K562 (cell line): ENCODE data around the gene HPS3. TPM values are rescaled to one million over a fixed set of nuclear protein-coding genes. Genes with fewer than 3 reads are reported as not detected.

ENCODE experiments used
- ATAC-seq: fragments of 200-7000 bp; cut with Tn5 transposase; 3 replicates; pipeline ENCODE4 v1.9.1; 2020; ENCODE audit warnings: moderate library complexity
- BruUV-seq: library from RNA; stranded (reverse); fragments of 400-500 nt; replicated peaks from 2 replicates; lab custom pipeline; 2021; lab: Mats Ljungman, UMichigan
- CTCF ChIA-PET: fragments of 300-600 bp; formaldehyde crosslinking; extraction: SDS; loops from one replicate; lab custom pipeline; 2021; ENCODE audit warnings: low intra/inter-chr PET ratio; lab: Yijun Ruan, JAX
- POLR2A ChIA-PET: fragments of 300-600, 350-650 bp; sonication (Branson Sonifier 250); formaldehyde crosslinking; extraction: SDS; loops from one replicate; lab custom pipeline; 2021; ENCODE audit warnings: antibody characterized with exemption, inconsistent platforms; lab: Yijun Ruan, JAX
- DNase-seq, 4 experiments: peaks; one replicate each; pipeline versions ENCODE4 v3.0.0 to v3.0.0-alpha.2; 2011 to 2018; ENCODE audit warnings: low spot score in 3 of 4, mixed read lengths in 3 of 4; ENCODE audit errors: extremely low read depth in 1 of 4
- FAIRE-seq: peaks from 2 replicates; lab custom pipeline; 2011; peaks lifted over from hg19 to GRCh38; lab: Jason Lieb, UNC
- H2AFZ ChIP-seq: 2 replicates; pipeline ENCODE4 v1.6.0; 2011; ENCODE audit warnings: low read depth, low read length, control low read depth, inconsistent platforms
- H3K27ac ChIP-seq: fragments of 200-600 bp; 3 replicates; pipeline ENCODE4 v1.8.0; 2011; ENCODE audit warnings: low read depth, mild to moderate bottlenecking, control low read depth, inconsistent platforms, low read length, moderate library complexity, mixed read lengths; ENCODE audit errors: extremely low read depth
- H3K27me3 ChIP-seq, 2 experiments: fragments of 300-600 bp in 1 of 2; 2 replicates in 1 of 2; 3 replicates in 1 of 2; pipeline versions ENCODE4 v1.6.0 to v1.8.0; 2011; ENCODE audit warnings: inconsistent platforms in 2 of 2, low read length in 2 of 2, mild to moderate bottlenecking in 1 of 2, mixed read lengths in 1 of 2, moderate library complexity in 1 of 2; ENCODE audit not compliant: control insufficient read depth in 2 of 2, insufficient read depth in 2 of 2
- H3K36me3 ChIP-seq: fragments of 300-600 bp; 3 replicates; pipeline ENCODE4 v1.8.0; 2011; ENCODE audit warnings: mild to moderate bottlenecking, low read length, inconsistent platforms; ENCODE audit not compliant: control insufficient read depth, insufficient read depth
- H3K4me1 ChIP-seq, 2 experiments: fragments of 200-600 bp in 1 of 2; replicated peaks in 1 of 2; 2 replicates in 1 of 2; 3 replicates in 1 of 2; pipeline versions ENCODE4 v1.5.1 to v1.8.0; 2011; ENCODE audit warnings: inconsistent platforms in 2 of 2, low read length in 2 of 2, mild to moderate bottlenecking in 1 of 2, mixed read lengths in 1 of 2, moderate library complexity in 1 of 2; ENCODE audit not compliant: control insufficient read depth in 2 of 2, insufficient read depth in 2 of 2
- H3K4me2 ChIP-seq: 2 replicates; pipeline ENCODE4 v1.6.1; 2011; ENCODE audit warnings: low read length, control low read depth, inconsistent platforms, mixed read lengths; ENCODE audit not compliant: insufficient read depth
- H3K4me3 ChIP-seq: fragments of 200-600 bp; sonication (generic), shearing (Covaris generic); 2 replicates; pipeline ENCODE4 v1.5.1; 2016; ENCODE audit warnings: control low read depth, inconsistent platforms
- H3K79me2 ChIP-seq: fragments of 200-600 bp; 3 replicates; pipeline ENCODE4 v1.8.0; 2011; ENCODE audit warnings: low read length, inconsistent platforms; ENCODE audit not compliant: control insufficient read depth, insufficient read depth
- H3K9ac ChIP-seq, 2 experiments: 2 replicates each; pipeline versions ENCODE4 v1.6.0 to v1.6.1; 2011; ENCODE audit warnings: low read depth in 2 of 2, low read length in 2 of 2, control low read depth in 1 of 2, inconsistent platforms in 1 of 2, mild to moderate bottlenecking in 1 of 2, mixed read lengths in 1 of 2; ENCODE audit not compliant: insufficient read depth in 1 of 2
- H3K9me1 ChIP-seq: one replicate; pipeline ENCODE4 v1.6.0; 2011; ENCODE audit warnings: inconsistent platforms, mild to moderate bottlenecking, low read length, moderate library complexity; ENCODE audit not compliant: control insufficient read depth, insufficient read depth
- H3K9me3 ChIP-seq: replicated peaks from 2 replicates; pipeline ENCODE4 v1.5.1; 2011; ENCODE audit warnings: low read depth, low read length, inconsistent platforms; ENCODE audit not compliant: control insufficient read depth, insufficient read depth
- H4K20me1 ChIP-seq: replicated peaks from 2 replicates; pipeline ENCODE4 v1.6.1; 2011; ENCODE audit warnings: low read length, inconsistent platforms, mixed read lengths; ENCODE audit not compliant: control insufficient read depth, insufficient read depth
- CSDE1 ChIP-seq, 2 experiments: fragments of 450-650 bp; IDR thresholded peaks; 2 replicates each; pipeline ENCODE4 v1.6.1; 2016; ENCODE audit warnings: mild to moderate bottlenecking in 1 of 2
- FOXJ3 ChIP-seq: sonication (generic); formaldehyde crosslinking; IDR thresholded peaks from 2 replicates; pipeline ENCODE4 v1.4.0; 2020; ENCODE audit warnings: mild to moderate bottlenecking, missing genetic modification reagents
- GATAD2B ChIP-seq: fragments of 450-650 bp; IDR thresholded peaks from 2 replicates; pipeline ENCODE4 v1.6.1; 2017; ENCODE audit warnings: mild to moderate bottlenecking, borderline replicate concordance
- HDAC1 ChIP-seq, 2 experiments: fragments of 450-650 bp; IDR thresholded peaks; 2 replicates each; pipeline ENCODE4 v1.6.1; 2016 to 2017; ENCODE audit warnings: inconsistent platforms in 1 of 2, mild to moderate bottlenecking in 1 of 2, moderate library complexity in 1 of 2
- ILK ChIP-seq: fragments of 450-650 bp; IDR thresholded peaks from 2 replicates; pipeline ENCODE4 v1.6.1; 2016; ENCODE audit warnings: missing genetic modification characterization, low read depth, mild to moderate bottlenecking, missing compliant biosample characterization, moderate library complexity, borderline replicate concordance
- KDM2B ChIP-seq: fragments of 250-450 bp; sonication (Bioruptor Pico); IDR thresholded peaks from 2 replicates; pipeline ENCODE4 v1.8.0; 2021; ENCODE audit warnings: mild to moderate bottlenecking, moderate library complexity
- SMAD1 ChIP-seq: fragments of 150-350 bp; IDR thresholded peaks from 2 replicates; pipeline ENCODE4 v1.6.1; 2014; ENCODE audit warnings: low read length, low read depth; ENCODE audit not compliant: partially characterized antibody
- VEZF1 ChIP-seq: fragments of 200-800 bp; sonication (Bioruptor generic); IDR thresholded peaks from 2 replicates; pipeline ENCODE4 v1.6.1; 2017; ENCODE audit warnings: missing genetic modification characterization, missing compliant biosample characterization
- ZBTB9 ChIP-seq: fragments of 450-650 bp; formaldehyde crosslinking; IDR thresholded peaks from 2 replicates; pipeline ENCODE4 v1.4.0; 2020; ENCODE audit warnings: mild to moderate bottlenecking, moderate library complexity
- ZNF143 ChIP-seq: sonication (generic); formaldehyde crosslinking; IDR thresholded peaks from 2 replicates; pipeline ENCODE4 v1.9.0; 2022; ENCODE audit warnings: mild to moderate bottlenecking, missing genetic modification reagents
- ZNF354B ChIP-seq: fragments of 250-450 bp; sonication (Bioruptor Pico); IDR thresholded peaks from 2 replicates; pipeline ENCODE4 v1.4.0; 2020
- ZNF79 ChIP-seq: fragments of 250-450 bp; sonication (Bioruptor Pico); IDR thresholded peaks from 2 replicates; pipeline ENCODE4 v1.4.0; 2020; ENCODE audit warnings: low read depth, mild to moderate bottlenecking, moderate library complexity
- WGBS: fragments of 100-300 bp; shearing (Covaris generic); methylation state at CpG from one replicate; pipeline ENCODE4 v1.1.6; 2016; ENCODE audit warnings: low coverage, mixed read lengths; ENCODE audit not compliant: insufficient coverage; ENCODE audit errors: missing lambda C conversion rate; 5-methylcytosine and 5-hydroxymethylcytosine counted together
- in situ Hi-C: fragments of 300-500 bp; cut with MboI; formaldehyde crosslinking; loops from 4 replicates; pipeline ENCODE4 v1.15.0; 2018; ENCODE audit warnings: inconsistent platforms, mixed read lengths
- intact Hi-C: fragments of 100-400 bp; cut with micrococcal nuclease; formaldehyde crosslinking; loops from 2 replicates; pipeline ENCODE4 v1.14.2; 2022
- polyA plus RNA-seq, 8 experiments: library from polyadenylated mRNA; depleted of rRNA in 4 of 8; stranded (reverse) in 5 of 8; unstranded in 3 of 8; fragments of >200 nt; fragmentation: Nextera tagmentation in 2 of 8; fragmentation: Illumina TruSeq in 1 of 8; extraction: Ambion mirVana in 2 of 8; extraction: Trizol in 1 of 8; gene quantifications; 2 replicates each; pipeline versions ENCODE4 v1.2.1 to v1.2.3, GENCODE V29; 2011 to 2014; ENCODE audit warnings: inconsistent platforms in 1 of 8, missing spikeins in 1 of 8
- total RNA-seq, 7 experiments: library from RNA; depleted of rRNA in 6 of 7; stranded (reverse); fragments of >200 nt in 6 of 7; fragmentation: Illumina TruSeq in 2 of 7; extraction: Trizol in 2 of 7; gene quantifications; 2 replicates each; pipeline versions ENCODE4 v1.2.1 to v1.2.3, GENCODE V29; 2011 to 2021; ENCODE audit warnings: low replicate concordance in 1 of 7

Gene HPS3
- total and polyA plus RNA-seq, 9 of the 15 experiments (the other 6 are each of a cell fraction or from before 2014, with no cell fraction given) = 1.2 to 11.3 (median 7.6) TPM

GRCh38 chr3:149163066-149163465, 33.6 kb downstream of the HPS3 start:
- Histone ChIP-seq H3K4me3 (no peak overlapping the region), H3K9me1 (no peaks in the 10 kb centered on the region), H3K9me3 (no peaks in the 10 kb centered on the region), H2AFZ (no peak overlapping the region), H3K4me2 (no peak overlapping the region), H3K9ac (no peak overlapping the region), H3K27me3 (no peaks in the 10 kb centered on the region), H3K79me2 (no peaks in the 10 kb centered on the region), H3K27ac (no peak overlapping the region), H3K4me1 (no peaks in the 10 kb centered on the region), H4K20me1 (no peaks in the 10 kb centered on the region), H3K36me3 (peaks cover 6% of the 10 kb centered on the region; the same call in 1 of the 3 replicates)
- FAIRE-seq (no peak), DNase-seq (no peak), ATAC-seq (no peak)
- in situ Hi-C loops (no loop called here), intact Hi-C loops (no loop called here)
- WGBS = 22% methylated on average over 1 of the region's 1 CpG
- no TSS peak for BruUV-seq
- POLR2A ChIA-PET = no interaction called here
- TF ChIP-seq CSDE1 (IDR thresholded peaks at IDR 0.05) (no peak), FOXJ3 (no peak), KDM2B (CRISPR knock-in tag) (no peak), ZNF79 (no peak), HDAC1 (IDR thresholded peaks at IDR 0.05) (no peak), ILK (no peak), ZNF354B (CRISPR knock-in tag) (no peak), ZBTB9 (CRISPR knock-in tag) (no peak), ZNF143 (CRISPR knock-in tag) (no peak), VEZF1 (CRISPR knock-in tag) (no peak), SMAD1 (no peak), GATAD2B (no peak)
- CTCF ChIA-PET = no interaction called here
